Peyer's patch (tissue), 4 donors: ENCODE measurements around the gene TNFAIP8. TPM values are rescaled to one million over a fixed set of nuclear protein-coding genes. Genes with fewer than 3 reads are reported as not detected.

Source experiments
- DNase-seq, 3 donors: peaks; one replicate each; pipeline ENCODE4 v3.0.0-alpha.2; 2017 to 2019
- H3K27ac ChIP-seq, 4 donors: fragments of 200-600 bp; sonication (generic); one replicate each; pipeline ENCODE4 v1.5.1; 2016 to 2019
- H3K27me3 ChIP-seq, 2 donors: fragments of 200-600 bp; sonication (generic); one replicate each; pipeline ENCODE4 v1.5.1; 2019
- H3K36me3 ChIP-seq, 3 donors: fragments of 200-600 bp; sonication (generic); one replicate each; pipeline ENCODE4 v1.5.1; 2016 to 2019
- H3K4me1 ChIP-seq, 4 donors: fragments of 200-600 bp; sonication (generic); one replicate each; pipeline ENCODE4 v1.5.1; 2016 to 2019
- H3K4me3 ChIP-seq, 4 donors: fragments of 200-600 bp; sonication (generic); 1 replicate in 3 of 4; 2 replicates in 1 of 4; pipeline ENCODE4 v1.5.1; 2016 to 2019; ENCODE audit warnings: mild to moderate bottlenecking in 1 of 4
- H3K9me3 ChIP-seq, 4 donors: fragments of 200-600 bp; sonication (generic); one replicate each; pipeline ENCODE4 v1.5.1; 2016 to 2019; ENCODE audit warnings: mild to moderate bottlenecking in 1 of 4
- CTCF ChIP-seq, 6 experiments: fragments of 450-650 bp in 4 of 6; fragments of 200-600 bp in 2 of 6; sonication (generic) in 1 of 6; IDR thresholded peaks; one replicate each; pipeline ENCODE4 v1.5.1; 2017 to 2019; ENCODE audit warnings: antibody characterized with exemption in 6 of 6, mild to moderate bottlenecking in 3 of 6, moderate library complexity in 1 of 6
- POLR2A ChIP-seq, 2 donors: fragments of 450-650 bp; IDR thresholded peaks; one replicate each; pipeline ENCODE4 v1.5.1; 2017; ENCODE audit warnings: antibody characterized with exemption in 2 of 2, mild to moderate bottlenecking in 2 of 2, moderate library complexity in 2 of 2
- total RNA-seq, 4 donors: library from RNA; depleted of rRNA; stranded (reverse); fragments of >200 nt; gene quantifications; one replicate each; pipeline ENCODE4 v1.1.0, GENCODE V29; 2016

Gene TNFAIP8
- total RNA-seq, 4 donors from 2014 or later = 3.0 to 47.9 (median 10.2) TPM

- no peaks in the 10 kb centered on the region for H3K9me3 ChIP-seq
- no peaks in the 10 kb centered on the region for H3K27me3 ChIP-seq
- DNase-seq = no peak
- H3K4me1 ChIP-seq = peaks cover 0 to 38% (median 18%) of the 10 kb centered on the region in 4 donors
- H3K4me3 ChIP-seq = peak overlapping the region; percentile 0 to 32 (median 12)
- TF ChIP-seq POLR2A (IDR thresholded peaks at IDR 0.05) = no peak
- TF ChIP-seq CTCF (IDR thresholded peaks at IDR 0.05) = no peak
- H3K27ac ChIP-seq = peak overlapping the region in 3 of 4 donors; percentile 4 to 85 (median 61)
- H3K36me3 ChIP-seq = no peaks in the 10 kb centered on the region
Observed at GRCh38 chr5:119333421-119333851, 22.4 kb upstream of the TNFAIP8 start.

- Histone ChIP-seq H3K9me3 (no peaks in the 10 kb centered on the region), H3K36me3 (no peaks in the 10 kb centered on the region), H3K4me3 (peak overlapping the region in 3 of 4 donors; percentile 16 to 40 (median 23)), H3K27ac (peak overlapping the region; percentile 30 to 85 (median 50)), H3K27me3 (no peaks in the 10 kb centered on the region), H3K4me1 (peaks cover 0 to 35% (median 21%) of the 10 kb centered on the region in 4 donors)
- TF ChIP-seq POLR2A (IDR thresholded peaks at IDR 0.05) (no peak), CTCF (IDR thresholded peaks at IDR 0.05) (no peak)
- no peak for DNase-seq
Observed at GRCh38 chr5:119335261-119335677, 20.6 kb upstream of the TNFAIP8 start.

GRCh38 chr5:119336262-119336661 lies 19.6 kb upstream of the TNFAIP8 start:
- TF ChIP-seq CTCF (IDR thresholded peaks at IDR 0.05) (no peak), POLR2A (IDR thresholded peaks at IDR 0.05) (no peak)
- H3K4me1 ChIP-seq = peaks cover 0 to 37% (median 21%) of the 10 kb centered on the region in 4 donors
- H3K36me3 ChIP-seq = no peaks in the 10 kb centered on the region
- peak overlapping the region in 3 of 4 donors; percentile 25 to 85 (median 61) for H3K27ac ChIP-seq
- DNase-seq = no peak
- H3K9me3 ChIP-seq = no peaks in the 10 kb centered on the region
- no peak overlapping the region for H3K4me3 ChIP-seq
- H3K27me3 ChIP-seq = no peaks in the 10 kb centered on the region

GRCh38 chr5:119336845-119337580 lies 18.8 kb upstream of the TNFAIP8 start:
- peak overlapping the region; percentile 3 to 85 (median 28) for H3K27ac ChIP-seq
- no peak for DNase-seq
- no peaks in the 10 kb centered on the region for H3K36me3 ChIP-seq
- no peaks in the 10 kb centered on the region for H3K27me3 ChIP-seq
- H3K9me3 ChIP-seq = no peaks in the 10 kb centered on the region
- peaks cover 0 to 35% (median 19%) of the 10 kb centered on the region in 4 donors for H3K4me1 ChIP-seq
- no peak overlapping the region for H3K4me3 ChIP-seq
- TF ChIP-seq POLR2A (IDR thresholded peaks at IDR 0.05) (no peak), CTCF (IDR thresholded peaks at IDR 0.05) (no peak)

- TF ChIP-seq CTCF (IDR thresholded peaks at IDR 0.05) (no peak), POLR2A (IDR thresholded peaks at IDR 0.05) (no peak)
- no peak for DNase-seq
- Histone ChIP-seq H3K27me3 (no peaks in the 10 kb centered on the region), H3K27ac (peak overlapping the region; percentile 3 to 85 (median 28)), H3K9me3 (no peaks in the 10 kb centered on the region), H3K4me3 (no peak overlapping the region), H3K4me1 (peaks cover 0 to 37% (median 26%) of the 10 kb centered on the region in 4 donors), H3K36me3 (no peaks in the 10 kb centered on the region)
Observed at GRCh38 chr5:119338326-119338946, 17.4 kb upstream of the TNFAIP8 start.
